Measurements from ENCODE around the gene SLC16A10.
A peak's percentile ranks its signal among the peaks of the same experiment; 100 is the strongest.
"Not testable (repeated sequence)": the region's sequence is repeated elsewhere in the genome, so short reads cannot be mapped to it uniquely, and the experiment has no call there.

SLC16A10 gene

GRCh38 chr6:111087106-111087835 lies at the start of gene SLC16A10:
Gene SLC16A10, plus strand, starts transcription at chr6:111087503. Its CDS starts 250 bp downstream, at chr6:111087753.
- DNase-seq, result peak; percentile 74 to 86

DNA sequence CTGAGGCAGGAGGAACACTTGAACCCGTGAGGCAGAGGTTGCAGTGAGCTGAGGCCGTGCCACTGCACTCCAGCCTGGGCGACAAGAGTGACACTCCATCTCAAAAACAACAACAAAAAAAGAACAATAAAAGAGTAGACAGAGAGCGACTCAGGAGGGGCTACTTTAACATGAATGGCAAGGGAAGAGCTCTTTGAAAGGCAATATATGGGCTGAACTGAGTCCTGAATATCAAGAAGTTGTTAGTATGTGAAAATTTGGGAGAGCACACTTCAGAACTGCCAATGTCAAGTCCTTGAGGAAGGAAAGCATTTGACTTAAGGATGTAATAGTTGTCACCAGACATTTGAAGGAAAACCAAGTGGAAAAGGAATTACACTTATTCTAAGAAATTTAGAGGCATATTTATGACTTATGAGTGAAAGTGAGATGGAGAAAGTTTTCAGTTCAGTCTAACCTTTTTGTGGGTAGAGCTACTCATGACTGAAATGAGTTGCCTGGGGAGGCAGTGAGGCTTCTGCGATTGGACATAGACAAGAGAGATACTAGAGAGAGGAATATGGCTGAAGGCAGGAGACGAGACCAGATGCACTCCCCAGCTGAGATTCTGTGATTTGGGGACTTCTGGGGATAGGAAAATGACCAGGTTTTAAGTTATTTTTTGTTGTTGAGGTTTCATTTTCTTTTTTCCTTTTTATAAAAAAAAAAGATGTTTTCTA lies 48.6 kb upstream of the SLC16A10 start:
- no peak for DNase-seq

DNA sequence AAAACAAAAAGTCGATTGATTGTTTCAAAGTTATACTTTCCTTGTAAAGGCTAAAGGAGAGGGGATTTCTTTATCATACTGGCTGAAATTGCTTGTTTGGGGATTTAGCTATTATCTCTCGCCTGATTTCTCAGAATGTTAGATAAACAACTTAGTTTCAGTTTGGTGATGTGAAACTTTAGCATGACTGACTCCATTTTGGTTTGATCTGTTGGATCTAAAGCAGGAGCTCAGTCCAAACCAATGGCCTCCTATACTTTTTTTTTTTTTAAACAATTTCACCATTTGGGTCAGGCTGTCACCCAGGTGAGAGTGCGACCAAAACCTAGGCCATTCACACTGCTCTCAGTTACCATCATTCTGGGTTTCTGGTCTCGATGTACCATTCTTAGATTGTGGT lies 45.4 kb upstream of the SLC16A10 start:
- DNase-seq, result no peak

DNA sequence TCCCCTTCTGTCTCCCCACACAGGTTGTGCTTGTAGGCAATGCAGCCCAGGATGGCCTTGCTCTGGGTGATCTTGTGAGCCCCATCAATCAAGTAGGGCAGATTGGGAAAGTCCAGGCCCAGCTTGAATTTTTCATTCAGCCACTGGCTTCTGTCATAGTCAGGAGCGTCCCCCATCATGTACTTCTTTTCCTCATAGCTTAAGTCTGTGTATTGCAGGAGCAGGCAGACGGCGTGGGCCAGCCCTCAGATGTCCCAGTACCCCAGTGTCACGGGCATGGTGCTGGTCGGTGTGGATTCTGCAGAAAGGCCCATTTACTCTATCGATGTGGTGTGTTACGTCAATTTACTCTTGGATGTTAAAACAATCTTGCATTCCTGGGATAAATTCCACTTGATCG lies 40.1 kb upstream of the SLC16A10 start:
- DNase-seq, result no peak

DNA sequence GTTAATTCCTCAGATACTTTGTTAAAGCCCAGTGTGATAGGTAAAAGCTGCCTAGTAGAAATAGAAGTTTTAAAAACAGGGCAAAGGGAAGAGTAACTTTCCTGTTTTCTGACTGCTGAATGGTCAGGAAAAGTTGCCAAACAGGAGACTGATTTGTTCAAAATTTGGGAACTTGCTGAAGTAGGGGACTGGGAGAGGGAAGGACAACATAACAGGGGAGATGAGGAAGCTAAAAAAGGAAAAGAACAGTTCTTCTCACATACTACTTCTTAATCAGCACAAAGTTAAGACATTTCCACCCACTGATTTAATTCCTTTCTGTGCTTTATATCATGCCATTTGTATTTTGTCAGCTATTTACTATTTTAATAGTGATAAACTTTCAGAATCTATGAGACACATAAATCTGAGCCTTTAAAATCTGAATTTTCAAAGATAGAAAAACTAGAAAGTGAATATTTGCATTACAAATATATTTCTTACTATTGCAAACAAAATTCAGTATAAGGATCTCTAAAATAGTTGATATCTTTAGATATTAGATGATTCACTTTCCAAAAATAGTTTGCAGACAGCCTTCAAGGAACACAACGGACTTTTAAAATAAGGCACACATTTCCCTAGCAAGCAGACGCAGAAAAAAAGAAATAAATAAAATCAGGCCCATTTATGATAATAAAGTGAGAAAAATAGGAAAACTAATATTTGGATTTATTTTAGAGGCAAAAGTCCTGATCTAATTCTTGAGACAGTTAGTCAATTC lies 36.9 kb upstream of the SLC16A10 start:
- no peak for DNase-seq

GRCh38 chr6:111052171-111052570 lies 35.1 kb upstream of the SLC16A10 start:
- no peak for DNase-seq

DNA sequence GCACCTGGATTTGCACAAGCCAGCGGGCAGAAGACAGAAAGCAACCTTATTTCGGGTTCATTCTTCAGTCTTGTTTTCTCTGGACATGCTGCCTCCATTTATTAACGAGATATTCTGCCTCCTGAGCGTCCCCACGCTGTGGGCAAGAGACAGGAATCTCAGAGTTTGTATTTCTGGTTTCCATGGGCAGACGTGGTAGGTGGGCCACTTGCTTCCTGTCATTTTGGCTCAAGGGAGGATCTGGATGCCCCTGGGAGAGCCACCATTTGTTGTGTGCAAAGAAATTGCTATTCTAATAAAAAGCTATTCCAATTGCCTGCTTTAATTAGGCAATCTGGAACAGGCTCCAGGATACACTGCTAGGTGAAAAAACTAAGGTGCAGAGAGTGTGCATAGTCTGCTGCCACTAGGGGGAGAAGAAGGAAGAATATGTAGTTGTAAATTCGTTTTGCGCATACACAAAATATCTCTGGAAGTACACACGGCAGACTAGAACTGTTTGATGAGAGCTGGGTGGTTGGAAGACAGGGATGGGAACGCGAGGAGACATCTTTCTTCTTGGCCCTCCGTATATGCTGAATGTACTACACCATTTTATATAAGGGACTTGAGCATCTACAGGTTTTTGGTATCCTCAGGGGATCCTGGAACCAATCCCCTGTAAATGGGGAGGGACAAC lies 30.1 kb upstream of the SLC16A10 start:
- peak; percentile 75 to 90 for DNase-seq

GRCh38 chr6:111061508-111061907 lies 25.8 kb upstream of the SLC16A10 start:
- DNase-seq, result no peak

DNA sequence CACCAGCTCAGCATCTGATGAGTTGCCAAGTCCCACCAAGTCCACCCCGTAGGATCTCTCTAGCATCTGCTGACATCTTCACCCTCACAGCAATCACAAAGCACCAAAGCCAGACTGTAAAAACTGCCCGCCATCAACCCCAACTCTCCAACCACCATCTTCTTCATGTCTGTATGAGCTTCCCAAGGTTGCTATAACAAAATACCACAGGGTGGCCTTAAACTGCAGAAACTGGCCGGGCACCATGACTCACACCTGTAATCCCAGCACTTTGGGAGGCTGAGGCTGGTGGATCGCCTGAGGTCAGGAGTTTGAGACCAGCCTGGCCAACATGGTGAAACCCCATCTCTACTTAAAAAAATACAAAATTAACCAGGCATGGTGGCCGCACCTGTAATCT lies 25.3 kb upstream of the SLC16A10 start:
- not testable (repeated sequence) for DNase-seq

DNA sequence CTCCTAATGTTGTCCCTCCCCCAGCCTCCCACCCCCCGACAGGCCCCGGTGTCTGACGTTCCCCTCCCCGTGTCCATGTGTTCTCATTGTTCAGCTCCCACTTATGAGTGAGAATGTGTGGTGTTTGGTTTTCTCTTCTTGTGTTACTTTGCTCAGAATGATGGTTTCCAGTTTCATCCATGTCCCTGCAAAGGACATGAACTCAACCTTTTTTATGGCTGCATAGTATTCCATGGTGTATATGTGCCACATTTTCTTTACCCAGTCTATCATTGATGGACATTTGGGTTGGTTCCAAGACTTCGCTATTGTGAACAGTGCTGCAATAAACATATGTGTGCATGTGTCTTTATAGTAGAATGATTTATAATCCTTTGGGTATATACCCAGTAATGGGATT lies 24.4 kb upstream of the SLC16A10 start:
- DNase-seq, result not testable (repeated sequence)

- DNase-seq, result no peak
These were observed 19.0 kb upstream of the SLC16A10 start for GRCh38 chr6:111068109-111068865.

DNA sequence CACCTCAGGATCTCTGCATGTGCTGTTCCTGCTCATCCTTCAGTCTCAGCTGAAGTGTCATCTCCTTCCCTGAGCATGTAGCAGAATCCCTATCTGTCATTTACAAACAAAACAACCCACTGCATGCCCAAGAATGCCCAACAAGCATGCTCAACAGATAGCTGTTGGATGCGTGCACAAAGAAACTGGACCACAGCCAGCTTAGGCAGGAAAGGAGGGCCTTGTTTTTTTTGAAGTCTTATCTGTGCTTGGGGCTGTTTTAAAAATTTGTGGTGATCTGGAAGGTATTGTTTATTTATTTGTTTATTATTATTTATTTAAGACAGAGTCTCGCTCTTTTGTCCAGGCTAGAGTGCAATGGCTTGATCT lies 18.5 kb upstream of the SLC16A10 start:
- no peak for DNase-seq

- DNase-seq, result no peak
These were observed 17.8 kb upstream of the SLC16A10 start for GRCh38 chr6:111069382-111070104.

DNA sequence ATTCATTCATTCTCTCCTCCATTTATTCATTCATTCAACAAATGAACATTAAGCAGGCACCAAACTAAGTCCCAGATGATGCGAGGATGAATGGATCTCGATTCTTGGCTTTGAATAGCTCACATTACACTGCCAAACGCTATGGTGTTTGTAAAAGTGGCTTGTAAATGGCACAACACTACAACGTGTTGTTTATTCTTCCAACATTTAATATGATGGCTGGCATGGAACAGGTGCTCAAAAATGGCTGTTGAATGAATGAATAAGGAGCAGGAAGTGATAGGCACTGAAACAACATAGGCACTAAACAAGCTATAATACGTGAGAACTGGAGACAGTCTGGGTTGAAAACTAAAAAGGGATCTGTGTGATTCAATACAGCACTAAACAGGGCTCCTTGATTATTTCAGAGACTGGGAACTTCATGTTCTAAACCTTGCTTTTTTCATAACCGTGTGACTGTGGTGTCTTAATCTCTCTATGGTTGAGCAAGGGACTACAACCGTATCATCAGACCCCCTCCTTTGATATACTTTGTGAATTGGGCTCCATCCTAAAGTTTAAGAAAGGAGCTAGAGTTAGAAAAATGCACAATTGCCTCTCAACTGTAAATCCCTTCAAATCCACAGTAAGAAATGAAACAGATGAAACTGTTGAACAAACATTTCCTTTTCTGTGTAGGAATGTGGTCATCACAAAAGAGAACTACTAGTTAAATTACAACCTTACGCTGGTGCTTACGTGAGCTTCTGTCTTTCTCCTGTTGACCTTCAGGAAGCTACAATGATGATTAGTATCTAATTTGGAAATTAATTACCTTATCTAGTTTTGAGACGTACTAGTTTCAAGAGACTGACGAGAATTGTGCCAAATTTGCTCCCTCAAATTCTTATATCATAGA lies 16.9 kb upstream of the SLC16A10 start:
- DNase-seq, result no peak

GRCh38 chr6:111072801-111073360 lies 14.4 kb upstream of the SLC16A10 start:
- no peak for DNase-seq

DNA sequence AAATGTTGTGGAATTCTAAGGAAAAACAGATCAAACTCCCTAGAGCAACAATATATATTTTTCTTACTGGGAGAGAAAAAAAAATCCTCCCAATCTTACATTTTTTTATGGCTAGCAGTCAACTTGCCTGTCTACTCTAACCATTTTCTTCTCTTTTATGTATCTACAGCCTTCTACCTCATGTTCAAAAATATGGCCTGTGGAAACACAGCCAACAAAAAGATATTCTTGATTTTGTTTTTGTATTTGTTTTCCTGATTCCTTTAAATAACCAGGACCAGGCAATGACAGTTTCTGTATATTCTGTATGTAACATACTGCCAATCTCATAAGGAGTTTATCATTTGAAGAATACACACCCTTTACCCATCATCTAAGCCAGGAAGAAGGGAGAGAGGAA lies 13.0 kb upstream of the SLC16A10 start:
- no peak for DNase-seq

DNA sequence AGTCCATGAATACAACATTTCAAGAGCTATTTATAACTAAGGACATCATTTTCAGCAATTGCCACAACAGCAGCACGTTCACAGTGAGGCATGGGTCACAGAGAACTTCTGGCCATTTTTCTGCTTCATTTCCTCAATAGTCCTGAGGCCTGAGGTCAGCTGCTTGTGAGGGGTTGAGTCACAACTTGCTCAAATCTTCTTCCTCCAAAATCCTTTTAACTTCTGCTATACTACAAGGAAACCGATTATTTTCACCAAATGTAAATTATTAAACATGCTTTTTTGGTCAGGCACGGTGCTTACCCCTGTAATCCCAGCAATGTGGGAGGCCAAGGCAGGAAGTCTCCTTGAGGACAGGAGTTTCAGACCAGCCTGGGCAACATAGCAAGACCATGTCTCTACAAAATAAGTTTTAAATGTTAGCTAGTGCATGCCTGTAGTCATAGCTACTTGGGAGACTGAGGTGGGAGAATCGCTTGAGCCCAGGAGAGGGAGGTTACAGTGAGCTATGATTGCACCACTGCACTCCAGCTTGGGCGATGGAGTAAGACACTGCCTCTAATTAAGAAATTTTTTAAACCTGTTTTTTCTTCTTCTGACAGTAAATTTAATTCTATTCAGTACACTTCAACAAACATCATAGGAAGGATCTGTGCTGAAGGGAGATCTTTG lies 11.1 kb upstream of the SLC16A10 start:
- DNase-seq, result peak in 1 of 2 experiments; percentile 2

- no peak for DNase-seq
These were observed 6.6 kb upstream of the SLC16A10 start for GRCh38 chr6:111080698-111081097.

DNA sequence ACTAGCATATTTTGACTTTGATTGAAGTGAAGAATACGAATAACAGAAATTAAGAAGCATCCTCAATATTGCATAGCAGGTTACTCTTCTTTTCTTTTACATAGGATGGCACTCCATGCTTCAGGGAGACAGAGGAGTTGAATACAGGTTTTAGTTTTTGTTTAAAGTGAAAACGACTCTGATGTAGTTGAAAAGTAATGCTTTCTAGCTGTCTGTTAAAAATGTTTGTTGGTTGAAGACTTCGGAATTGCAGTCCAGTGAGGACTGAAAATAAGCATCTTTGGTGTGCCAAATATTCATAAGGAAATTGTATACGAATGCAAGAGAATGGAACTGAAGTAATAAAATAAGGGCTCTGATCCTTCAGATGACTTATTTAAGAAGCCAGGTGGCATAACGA lies 618 bp upstream of the SLC16A10 start:
- no peak for DNase-seq
